Measurements from ENCODE around the gene HDAC7. TPM values are rescaled to one million over a fixed set of nuclear protein-coding genes. Genes with fewer than 3 reads are reported as not detected.

HDAC7 gene
- total RNA-seq, 1 experiment from 2014 or later, result 44.2 TPM

DNA sequence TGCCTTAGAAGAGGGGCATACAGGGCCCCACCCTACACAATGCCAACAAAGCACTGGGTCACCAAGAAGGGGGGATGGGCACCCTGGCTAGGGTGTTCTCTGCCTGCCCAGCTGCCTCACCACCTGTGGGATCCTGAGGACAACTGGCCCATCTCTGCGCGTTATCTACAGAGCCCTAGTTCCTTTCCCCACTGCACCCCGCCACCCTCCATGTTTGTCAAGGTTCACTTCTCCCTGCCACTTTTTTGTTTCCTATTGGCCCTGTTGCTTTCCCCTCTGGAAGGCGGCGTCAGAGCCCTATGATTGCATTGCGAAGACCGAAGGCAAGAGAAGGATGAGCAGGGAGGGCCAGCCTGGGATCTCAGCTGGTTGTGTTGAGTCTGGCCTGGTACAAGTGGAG, 45.0 kb downstream of the HDAC7 start:
- Histone ChIP-seq H2AFZ (ENCODE audit: low read length) (no peak overlapping the region), H3K36me3 (ENCODE audit: low read depth, low read length) (no peaks in the 10 kb centered on the region), H3K4me2 (ENCODE audit: low read length) (peak overlapping the region; percentile 99), H3K27ac (ENCODE audit: low read length) (no peak overlapping the region), H3K4me3 (ENCODE audit: low read length) (no peak overlapping the region), H3K9me2 (replicated peaks; ENCODE audit: low read length) (no peaks in the 10 kb centered on the region), H3K4me1 (ENCODE audit: insufficient read depth, low read length) (peaks cover 32% of the 10 kb centered on the region), H3K9ac (ENCODE audit: low read length) (no peak overlapping the region), H3K9me3 (ENCODE audit: low read length) (no peaks in the 10 kb centered on the region), H3K27me3 (ENCODE audit: low read length) (no peaks in the 10 kb centered on the region), H4K20me1 (ENCODE audit: low read length) (no peaks in the 10 kb centered on the region), H3F3A (ENCODE audit: low read length, unreplicated experiment) (peaks cover 1% of the 10 kb centered on the region), H3K79me2 (ENCODE audit: low read length) (peaks cover 15% of the 10 kb centered on the region)
- intact Hi-C loops (cut with micrococcal nuclease), result no loop called here
- ATAC-seq (no peak), DNase-seq (no peak)
- POLR2A ChIA-PET (ENCODE audit: unreplicated experiment), result no interaction called here
- no TSS peak for BruUV-seq (replicated peaks)
- TF ChIP-seq, protein P1, sequence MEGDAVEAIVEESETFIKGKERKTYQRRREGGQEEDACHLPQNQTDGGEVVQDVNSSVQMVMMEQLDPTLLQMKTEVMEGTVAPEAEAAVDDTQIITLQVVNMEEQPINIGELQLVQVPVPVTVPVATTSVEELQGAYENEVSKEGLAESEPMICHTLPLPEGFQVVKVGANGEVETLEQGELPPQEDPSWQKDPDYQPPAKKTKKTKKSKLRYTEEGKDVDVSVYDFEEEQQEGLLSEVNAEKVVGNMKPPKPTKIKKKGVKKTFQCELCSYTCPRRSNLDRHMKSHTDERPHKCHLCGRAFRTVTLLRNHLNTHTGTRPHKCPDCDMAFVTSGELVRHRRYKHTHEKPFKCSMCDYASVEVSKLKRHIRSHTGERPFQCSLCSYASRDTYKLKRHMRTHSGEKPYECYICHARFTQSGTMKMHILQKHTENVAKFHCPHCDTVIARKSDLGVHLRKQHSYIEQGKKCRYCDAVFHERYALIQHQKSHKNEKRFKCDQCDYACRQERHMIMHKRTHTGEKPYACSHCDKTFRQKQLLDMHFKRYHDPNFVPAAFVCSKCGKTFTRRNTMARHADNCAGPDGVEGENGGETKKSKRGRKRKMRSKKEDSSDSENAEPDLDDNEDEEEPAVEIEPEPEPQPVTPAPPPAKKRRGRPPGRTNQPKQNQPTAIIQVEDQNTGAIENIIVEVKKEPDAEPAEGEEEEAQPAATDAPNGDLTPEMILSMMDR (conservative IDR thresholded peaks at IDR 0.05; ENCODE audit: low read depth, low read length), result no peak
- TF ChIP-seq EZH2 (IDR thresholded peaks at IDR 0.05; ENCODE audit: low read length, unreplicated experiment) (no peak), EZH2phosphoT487 (IDR thresholded peaks at IDR 0.05; ENCODE audit: borderline replicate concordance, low read length) (no peak)
- CTCF ChIA-PET, result no interaction called here

DNA sequence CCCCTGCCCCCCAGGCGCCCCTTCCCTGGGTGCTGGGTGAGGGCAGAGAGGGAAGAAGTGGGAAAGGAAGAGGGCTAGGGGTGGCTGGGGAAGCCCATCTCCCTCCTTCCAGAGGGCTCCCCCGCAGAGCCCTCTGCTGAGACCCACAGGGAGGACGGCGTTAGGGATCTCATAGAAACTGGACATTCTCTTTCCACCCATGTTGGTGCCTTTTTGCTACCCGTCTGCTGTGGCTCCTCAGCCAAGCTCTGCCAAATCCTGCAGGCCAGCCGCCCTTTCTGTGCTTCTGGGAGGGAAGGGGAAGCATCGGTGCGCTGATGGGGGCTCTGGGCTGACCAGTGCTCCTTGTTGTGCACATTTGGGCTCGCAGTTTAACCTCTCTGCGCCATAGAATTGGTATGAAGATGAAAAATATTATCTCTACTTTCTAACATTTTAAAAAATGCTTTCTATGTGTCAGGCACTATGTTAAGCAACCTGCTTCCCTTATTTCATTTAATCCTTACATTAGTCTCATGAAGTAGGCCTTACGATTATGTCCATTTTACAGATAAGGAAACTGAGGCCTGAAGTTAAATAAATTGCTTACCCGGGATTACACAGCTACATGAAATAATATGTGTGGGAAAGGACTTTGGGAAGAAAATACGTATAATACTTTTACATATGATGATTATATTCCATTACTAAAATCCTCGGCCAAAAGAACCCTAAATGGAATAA, 45.7 kb downstream of the HDAC7 start:
- intact Hi-C loops (cut with micrococcal nuclease), result loop anchor here (2.0 kb wide), 1 partner anchor 21 kb away; no protein-coding TSS in a partner anchor
- peak overlapping the region; percentile 88 for H3K4me3 ChIP-seq (ENCODE audit: low read length)
- no peak for ATAC-seq
- TF ChIP-seq EZH2phosphoT487 (IDR thresholded peaks at IDR 0.05; ENCODE audit: borderline replicate concordance, low read length), result no peak
- TF ChIP-seq, protein P1 (conservative IDR thresholded peaks at IDR 0.05; ENCODE audit: low read depth, low read length), result no peak
- ChIA-PET POLR2A (ENCODE audit: unreplicated experiment) (no interaction called here), CTCF (no interaction called here)
- no peaks in the 10 kb centered on the region for H3K9me3 ChIP-seq (ENCODE audit: low read length)
- peaks cover 15% of the 10 kb centered on the region for H3K79me2 ChIP-seq (ENCODE audit: low read length)
- TSS peak; percentile 43 for BruUV-seq (replicated peaks)
- H2AFZ ChIP-seq (ENCODE audit: low read length), result peak overlapping the region; percentile 80
- H3K9ac ChIP-seq (ENCODE audit: low read length), result peak overlapping the region; percentile 58
- no peaks in the 10 kb centered on the region for H3K36me3 ChIP-seq (ENCODE audit: low read depth, low read length)
- H3K9me2 ChIP-seq (replicated peaks; ENCODE audit: low read length), result no peaks in the 10 kb centered on the region
- peaks cover 34% of the 10 kb centered on the region for H3K4me1 ChIP-seq (ENCODE audit: insufficient read depth, low read length)
- peak overlapping the region; percentile 99 for H3K4me2 ChIP-seq (ENCODE audit: low read length)
- H3F3A ChIP-seq (ENCODE audit: low read length, unreplicated experiment), result no peaks in the 10 kb centered on the region
- DNase-seq, result peak; percentile 23
- H4K20me1 ChIP-seq (ENCODE audit: low read length), result no peaks in the 10 kb centered on the region
- H3K27me3 ChIP-seq (ENCODE audit: low read length), result no peaks in the 10 kb centered on the region
- H3K27ac ChIP-seq (ENCODE audit: low read length), result no peak overlapping the region

All from PC-3 (cell line).